Neural progenitor cell (in vitro differentiated cells): ENCODE results near the gene ASTN1. TPM values are rescaled to one million over a fixed set of nuclear protein-coding genes. Genes with fewer than 3 reads are reported as not detected.

Source experiments
- DNase-seq: peaks from one replicate; pipeline ENCODE4 v3.0.0-alpha.2; 2016; ENCODE audit warnings: low spot score
- H2AFZ ChIP-seq: fragments of 200-600 bp; sonication (generic); replicated peaks from 2 replicates; pipeline ENCODE4 v1.6.1; 2016; ENCODE audit warnings: antibody characterized with exemption
- H3F3A ChIP-seq: fragments of 200-600 bp; sonication (generic); 2 replicates; pipeline ENCODE4 v1.6.1; 2016; ENCODE audit warnings: antibody characterized with exemption, low read depth
- H3K27ac ChIP-seq: fragments of 200-600 bp; sonication (generic); 2 replicates; pipeline ENCODE4 v1.5.1; 2016; ENCODE audit warnings: mild to moderate bottlenecking
- H3K27me3 ChIP-seq: fragments of 200-600 bp; sonication (generic); 2 replicates; pipeline ENCODE4 v1.6.1; 2016; ENCODE audit warnings: mild to moderate bottlenecking, moderate library complexity
- H3K36me3 ChIP-seq: fragments of 200-600 bp; sonication (generic); 2 replicates; pipeline ENCODE4 v1.5.1; 2016
- H3K4me1 ChIP-seq: fragments of 200-600 bp; sonication (generic); 2 replicates; pipeline ENCODE4 v1.6.1; 2016; ENCODE audit warnings: mixed run types
- H3K4me2 ChIP-seq: fragments of 200-600 bp; sonication (generic); 2 replicates; pipeline ENCODE4 v1.6.1; 2016
- H3K4me3 ChIP-seq: fragments of 200-600 bp; sonication (generic); 2 replicates; pipeline ENCODE4 v1.5.1; 2016
- H3K79me2 ChIP-seq: fragments of 200-600 bp; sonication (generic); 2 replicates; pipeline ENCODE4 v1.6.1; 2016; ENCODE audit warnings: low read depth
- H3K9ac ChIP-seq: fragments of 200-600 bp; sonication (generic); 2 replicates; pipeline ENCODE4 v1.6.1; 2016
- H3K9me3 ChIP-seq: fragments of 200-600 bp; sonication (generic); 2 replicates; pipeline ENCODE4 v1.5.1; 2016; ENCODE audit warnings: low read depth
- H4K20me1 ChIP-seq: fragments of 200-600 bp; sonication (generic); 2 replicates; pipeline ENCODE4 v1.6.1; 2016; ENCODE audit warnings: low read depth
- H3K27ac Mint-ChIP-seq: 3 replicates; pipeline ENCODE4 v1.8.0; 2021; ENCODE audit warnings: mixed read lengths
- H3K27me3 Mint-ChIP-seq: 2 replicates; pipeline ENCODE4 v1.8.0; 2022; ENCODE audit warnings: low read depth, mild to moderate bottlenecking, inconsistent platforms, moderate library complexity, mixed read lengths; ENCODE audit not compliant: insufficient read depth
- H3K36me3 Mint-ChIP-seq: 3 replicates; pipeline ENCODE4 v1.8.0; 2021; ENCODE audit warnings: mixed read lengths
- H3K4me1 Mint-ChIP-seq: 3 replicates; pipeline ENCODE4 v1.8.0; 2021; ENCODE audit warnings: mixed read lengths
- H3K4me3 Mint-ChIP-seq: 3 replicates; pipeline ENCODE4 v1.8.0; 2021; ENCODE audit warnings: mild to moderate bottlenecking, moderate library complexity, mixed read lengths
- H3K9me3 Mint-ChIP-seq: 3 replicates; pipeline ENCODE4 v1.8.0; 2020; ENCODE audit warnings: mixed read lengths
- EZH2 ChIP-seq: fragments of 200-600 bp; sonication (generic); IDR thresholded peaks from 2 replicates; pipeline ENCODE4 v1.6.1; 2017; ENCODE audit warnings: antibody characterized with exemption, mild to moderate bottlenecking, moderate library complexity
- EZH2phosphoT487 ChIP-seq: fragments of 200-600 bp; sonication (generic); IDR thresholded peaks from 2 replicates; pipeline ENCODE4 v1.6.1; 2017; ENCODE audit warnings: antibody characterized with exemption
- total RNA-seq: library from RNA; depleted of rRNA; stranded (reverse); fragments of >200 nt; gene quantifications from 2 replicates; pipeline ENCODE4 v1.2.3, GENCODE V29; 2015; ENCODE audit warnings: low replicate concordance
- TF ChIP-seq, protein P1 (sequence below): fragments of 200-600 bp; sonication (generic); IDR thresholded peaks from 2 replicates; pipeline ENCODE4 v1.5.1; 2017; ENCODE audit warnings: antibody characterized with exemption, mild to moderate bottlenecking

Gene ASTN1
- total RNA-seq, 1 donor from 2014 or later = 7.7 TPM

DNA sequence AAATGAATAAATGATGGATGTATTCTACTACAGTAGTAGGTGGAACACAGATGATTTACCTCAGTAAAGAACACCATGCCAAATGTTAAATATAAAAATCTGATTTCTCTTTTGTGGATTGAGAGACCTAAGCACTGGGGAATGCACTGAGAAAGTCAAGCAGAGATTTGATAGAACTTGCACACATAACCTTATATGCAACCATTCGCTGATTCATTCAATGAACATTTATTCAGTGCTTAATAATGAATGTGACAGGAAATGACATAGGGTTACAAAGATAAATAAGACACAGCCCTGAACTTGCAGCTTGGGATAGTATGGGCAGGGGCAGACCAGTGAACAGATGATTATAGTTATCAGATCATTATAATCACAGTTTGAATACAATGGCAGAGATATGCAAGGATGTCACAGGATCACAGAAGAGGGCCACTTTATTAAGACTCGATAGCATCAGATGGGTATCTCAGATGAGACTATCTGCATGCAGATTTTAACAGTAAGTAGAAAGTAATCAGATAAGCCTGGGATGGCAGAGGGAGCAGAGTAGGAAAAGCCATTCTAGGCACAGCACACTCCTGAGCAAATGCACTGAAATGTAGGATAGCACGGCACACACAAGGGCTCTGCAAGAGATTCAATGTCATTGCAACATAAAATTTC lies 169.4 kb downstream of the ASTN1 start:
- Histone ChIP-seq H3K4me1 (peaks cover 22% of the 10 kb centered on the region), H3K27ac (no peak overlapping the region), H3K4me2 (no peak overlapping the region), H3F3A (peaks cover 17% of the 10 kb centered on the region), H3K9me3 (no peaks in the 10 kb centered on the region), H3K36me3 (no peaks in the 10 kb centered on the region), H3K9ac (no peak overlapping the region), H3K79me2 (no peaks in the 10 kb centered on the region), H3K27me3 (peaks cover 10% of the 10 kb centered on the region), H2AFZ (no peak overlapping the region), H3K4me3 (no peak overlapping the region), H4K20me1 (peaks cover 21% of the 10 kb centered on the region)
- H3K27ac Mint-ChIP-seq = peak overlapping the region; percentile 83
- H3K4me1 Mint-ChIP-seq = peaks cover 63% of the 10 kb centered on the region
- TF ChIP-seq EZH2 (no peak), EZH2phosphoT487 (no peak)
- TF ChIP-seq, protein P1, sequence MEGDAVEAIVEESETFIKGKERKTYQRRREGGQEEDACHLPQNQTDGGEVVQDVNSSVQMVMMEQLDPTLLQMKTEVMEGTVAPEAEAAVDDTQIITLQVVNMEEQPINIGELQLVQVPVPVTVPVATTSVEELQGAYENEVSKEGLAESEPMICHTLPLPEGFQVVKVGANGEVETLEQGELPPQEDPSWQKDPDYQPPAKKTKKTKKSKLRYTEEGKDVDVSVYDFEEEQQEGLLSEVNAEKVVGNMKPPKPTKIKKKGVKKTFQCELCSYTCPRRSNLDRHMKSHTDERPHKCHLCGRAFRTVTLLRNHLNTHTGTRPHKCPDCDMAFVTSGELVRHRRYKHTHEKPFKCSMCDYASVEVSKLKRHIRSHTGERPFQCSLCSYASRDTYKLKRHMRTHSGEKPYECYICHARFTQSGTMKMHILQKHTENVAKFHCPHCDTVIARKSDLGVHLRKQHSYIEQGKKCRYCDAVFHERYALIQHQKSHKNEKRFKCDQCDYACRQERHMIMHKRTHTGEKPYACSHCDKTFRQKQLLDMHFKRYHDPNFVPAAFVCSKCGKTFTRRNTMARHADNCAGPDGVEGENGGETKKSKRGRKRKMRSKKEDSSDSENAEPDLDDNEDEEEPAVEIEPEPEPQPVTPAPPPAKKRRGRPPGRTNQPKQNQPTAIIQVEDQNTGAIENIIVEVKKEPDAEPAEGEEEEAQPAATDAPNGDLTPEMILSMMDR = no peak
- no peak for DNase-seq
- peaks cover 1% of the 10 kb centered on the region for H3K36me3 Mint-ChIP-seq
- H3K9me3 Mint-ChIP-seq = no peaks in the 10 kb centered on the region
- peaks cover 22% of the 10 kb centered on the region for H3K27me3 Mint-ChIP-seq
- H3K4me3 Mint-ChIP-seq = peak overlapping the region; percentile 24

DNA sequence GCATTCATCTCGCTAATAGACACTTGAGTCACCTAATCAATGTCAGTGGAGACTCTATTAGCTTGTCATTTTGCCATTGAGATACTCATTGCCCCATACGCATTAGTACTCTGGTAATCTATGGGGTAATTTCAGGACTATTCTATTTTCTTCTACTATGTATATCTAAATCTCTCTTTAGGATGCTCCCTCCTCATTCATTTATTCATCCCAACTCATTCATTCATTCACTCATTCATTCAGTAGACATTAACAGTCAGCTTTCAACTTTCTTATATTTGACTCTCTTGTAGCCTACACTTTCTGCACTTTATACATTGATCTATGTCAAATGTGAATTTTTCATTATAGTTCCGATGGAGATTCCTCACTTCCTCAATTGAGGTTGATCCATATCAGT lies 170.9 kb downstream of the ASTN1 start:
- peaks cover 20% of the 10 kb centered on the region for H3K27me3 Mint-ChIP-seq
- Histone ChIP-seq H3K36me3 (no peaks in the 10 kb centered on the region), H3K27me3 (peaks cover 10% of the 10 kb centered on the region), H4K20me1 (peaks cover 21% of the 10 kb centered on the region), H3K9ac (no peak overlapping the region), H3K4me3 (no peak overlapping the region), H2AFZ (no peak overlapping the region), H3K9me3 (no peaks in the 10 kb centered on the region), H3K27ac (no peak overlapping the region), H3F3A (peaks cover 25% of the 10 kb centered on the region), H3K79me2 (no peaks in the 10 kb centered on the region), H3K4me1 (peaks cover 35% of the 10 kb centered on the region), H3K4me2 (no peak overlapping the region)
- H3K4me3 Mint-ChIP-seq = no peak overlapping the region
- H3K27ac Mint-ChIP-seq = no peak overlapping the region
- no peak for DNase-seq
- TF ChIP-seq EZH2phosphoT487 = no peak
- TF ChIP-seq, protein P1 = no peak
- TF ChIP-seq EZH2 = no peak
- H3K4me1 Mint-ChIP-seq = peaks cover 74% of the 10 kb centered on the region
- no peaks in the 10 kb centered on the region for H3K36me3 Mint-ChIP-seq
- no peaks in the 10 kb centered on the region for H3K9me3 Mint-ChIP-seq

DNA sequence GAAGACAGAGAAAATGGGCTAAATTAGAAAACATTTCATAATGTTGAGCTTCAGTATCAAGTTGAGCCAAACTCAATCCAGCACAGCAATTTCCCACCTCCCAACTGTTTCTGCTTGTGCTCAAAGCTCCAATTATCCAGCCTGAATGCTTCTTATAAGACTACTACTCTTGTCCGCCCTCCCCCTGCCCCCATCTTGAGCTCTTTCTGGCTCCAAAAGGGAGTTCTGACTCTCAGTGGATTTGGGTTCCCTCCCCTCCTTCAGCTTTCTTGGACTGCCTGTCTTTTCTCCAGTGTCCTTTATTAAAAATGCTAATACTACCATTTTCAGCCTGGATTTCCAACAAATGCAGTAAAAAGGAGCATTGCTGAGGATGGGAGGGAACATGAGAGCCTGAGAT lies 174.8 kb downstream of the ASTN1 start:
- H4K20me1 ChIP-seq = no peaks in the 10 kb centered on the region
- H3K27me3 ChIP-seq = no peaks in the 10 kb centered on the region
- Mint-ChIP-seq H3K27me3 (peaks cover 21% of the 10 kb centered on the region), H3K36me3 (no peaks in the 10 kb centered on the region), H3K4me3 (no peak overlapping the region), H3K9me3 (no peaks in the 10 kb centered on the region), H3K4me1 (peaks cover 35% of the 10 kb centered on the region), H3K27ac (no peak overlapping the region)
- peak overlapping the region; percentile 37 for H3K27ac ChIP-seq
- H3K9ac ChIP-seq = no peak overlapping the region
- TF ChIP-seq EZH2 = no peak
- TF ChIP-seq, protein P1 = no peak
- no peak for TF ChIP-seq EZH2phosphoT487
- no peak overlapping the region for H3K4me3 ChIP-seq
- no peaks in the 10 kb centered on the region for H3K9me3 ChIP-seq
- H3F3A ChIP-seq = peaks cover 8% of the 10 kb centered on the region
- H3K36me3 ChIP-seq = no peaks in the 10 kb centered on the region
- no peak overlapping the region for H2AFZ ChIP-seq
- peaks cover 16% of the 10 kb centered on the region for H3K4me1 ChIP-seq
- no peak for DNase-seq
- no peaks in the 10 kb centered on the region for H3K79me2 ChIP-seq
- peak overlapping the region; percentile 74 for H3K4me2 ChIP-seq
